ENCODE measurements around the gene COLGALT1. TPM values are rescaled to one million over a fixed set of nuclear protein-coding genes. Genes with fewer than 3 reads are reported as not detected.
"Not testable (repeated sequence)": the region's sequence is repeated elsewhere in the genome, so short reads cannot be mapped to it uniquely, and the experiment has no call there.

Gene COLGALT1
- 57.9 and 60.7 TPM in 2 replicates for total RNA-seq

- DNase-seq (ENCODE audit: low read depth in 2 of 2) = peak; percentile 76 to 98
Measured at GRCh38 chr19:17555480-17555928, at the start of gene COLGALT1. Gene COLGALT1, plus strand, starts transcription at chr19:17555649. Its CDS starts 65 bp downstream, at chr19:17555714.

- no peak for DNase-seq (ENCODE audit: low read depth in 2 of 2)
Measured at GRCh38 chr19:17506745-17507144, 48.7 kb upstream of the COLGALT1 start.

DNA sequence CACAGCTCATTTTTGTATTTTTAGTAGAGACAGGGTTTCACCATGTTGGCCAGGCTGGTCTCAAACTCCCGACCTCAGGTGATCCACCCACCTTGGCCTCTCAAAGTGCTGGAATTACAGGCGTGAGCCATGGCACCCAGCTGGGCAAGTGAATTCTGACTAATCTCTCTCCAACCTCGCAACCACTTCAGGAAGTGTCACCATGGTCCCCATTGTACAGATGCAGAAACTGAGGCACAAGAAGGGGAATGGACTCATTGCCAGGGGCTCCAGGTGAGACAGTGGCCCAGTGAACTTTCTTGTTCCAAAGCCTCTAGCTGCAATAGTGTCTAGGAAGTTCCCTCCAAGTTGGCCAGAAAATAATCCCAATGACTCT, 46.9 kb upstream of the COLGALT1 start:
- not testable (repeated sequence) for DNase-seq (ENCODE audit: low read depth in 2 of 2)

DNA sequence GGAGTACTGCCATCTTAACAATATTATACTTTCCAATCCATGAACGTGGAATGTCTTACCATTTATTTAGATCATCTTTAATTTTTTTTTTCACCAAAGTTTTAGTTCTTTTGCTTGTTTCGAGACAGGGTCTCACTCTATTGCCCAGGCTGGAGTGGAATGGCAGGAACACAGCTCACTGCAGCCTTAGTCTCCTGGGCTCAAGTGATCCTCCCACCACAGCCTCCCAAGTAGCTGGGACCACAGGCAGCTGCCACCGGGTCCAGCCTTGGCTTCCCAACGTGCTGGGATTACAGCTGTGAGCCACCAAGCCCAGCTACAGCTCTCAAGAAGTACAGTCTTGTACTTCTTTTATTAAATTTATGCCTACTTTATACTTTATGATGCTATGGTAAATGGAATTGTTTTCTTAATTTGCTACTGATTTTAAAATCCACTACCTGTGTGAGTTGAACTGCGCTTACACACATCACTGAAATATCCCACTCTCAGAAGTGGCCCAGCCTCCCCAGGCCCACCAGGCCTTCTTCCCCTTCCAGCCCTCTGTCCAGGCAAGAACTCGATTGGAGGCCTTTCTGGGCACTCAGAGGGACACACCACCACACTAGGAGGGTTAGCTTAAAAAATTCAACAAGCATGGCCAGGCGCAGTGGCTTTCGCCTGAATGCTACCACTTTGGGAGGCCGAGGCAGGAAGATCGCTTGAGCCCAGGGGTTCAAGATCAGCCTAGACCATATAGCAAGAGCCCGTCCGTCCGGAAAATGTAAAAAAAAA, 45.0 kb upstream of the COLGALT1 start:
- peak in 1 of 2 donors; percentile 19 for DNase-seq (ENCODE audit: low read depth in 2 of 2)

GRCh38 chr19:17511724-17512573, 43.5 kb upstream of the COLGALT1 start:
- peak; percentile 68 to 88 for DNase-seq (ENCODE audit: low read depth in 2 of 2)

GRCh38 chr19:17512574-17512939, 42.9 kb upstream of the COLGALT1 start:
- no peak for DNase-seq (ENCODE audit: low read depth in 2 of 2)

DNA sequence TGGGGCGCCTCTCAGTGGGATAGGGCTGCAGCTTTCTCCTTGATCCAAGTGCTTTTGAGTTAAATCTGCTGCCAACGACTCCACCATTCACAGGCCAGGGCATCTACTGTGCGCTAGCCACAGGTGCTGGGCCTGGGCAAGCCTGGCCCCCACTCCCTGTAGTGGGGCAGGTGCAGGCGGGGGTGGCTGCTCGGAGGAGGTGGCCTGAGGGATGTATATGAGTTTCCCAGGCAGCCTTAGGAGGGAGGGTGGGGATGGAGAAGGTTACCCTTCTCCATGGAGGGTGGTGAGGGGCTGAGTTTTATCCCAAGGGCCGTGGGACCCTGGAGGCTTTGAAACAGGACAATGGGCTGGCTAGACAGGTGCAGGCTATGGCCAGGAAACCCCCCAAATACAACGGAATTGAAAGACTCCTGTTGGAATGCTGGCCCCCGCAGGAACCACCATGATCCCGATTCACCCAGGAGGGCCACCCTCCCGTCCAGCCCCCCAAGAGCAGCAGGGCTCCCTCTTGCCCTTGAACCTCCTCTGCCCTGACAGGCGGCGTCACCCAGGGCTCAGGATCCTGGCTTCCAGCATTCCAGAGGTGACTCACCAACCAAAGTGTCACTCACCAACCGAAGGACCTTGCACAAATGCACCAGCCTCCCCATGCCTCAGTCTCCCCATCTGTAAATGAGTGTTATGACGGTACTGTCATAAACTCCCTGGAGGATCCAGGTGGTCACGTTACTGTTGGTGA, 39.9 kb upstream of the COLGALT1 start:
- DNase-seq (ENCODE audit: low read depth in 2 of 2) = no peak

DNA sequence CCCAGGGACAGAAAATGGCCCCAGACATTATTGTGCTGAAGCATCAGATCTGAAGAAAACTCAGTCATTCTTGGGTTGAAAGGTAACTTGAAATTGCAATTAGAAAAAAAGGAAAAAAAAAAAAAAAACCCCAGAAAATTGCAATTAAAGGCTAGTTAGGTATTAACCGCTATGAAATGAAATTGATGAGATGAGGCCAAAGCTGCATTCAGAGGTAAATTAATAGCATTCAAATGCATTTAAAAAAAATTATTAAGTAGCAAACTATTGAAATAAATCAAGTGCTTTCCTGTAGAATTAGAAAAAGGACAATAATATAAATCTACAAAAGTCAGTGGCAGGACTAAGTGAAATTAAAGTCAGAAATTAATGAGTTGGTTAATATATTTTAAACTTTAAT, 37.6 kb upstream of the COLGALT1 start:
- DNase-seq (ENCODE audit: low read depth in 2 of 2) = peak in 1 of 2 donors; percentile 19

- DNase-seq (ENCODE audit: low read depth in 2 of 2) = not testable (repeated sequence)
Measured at GRCh38 chr19:17518654-17519053, 36.8 kb upstream of the COLGALT1 start.

DNA sequence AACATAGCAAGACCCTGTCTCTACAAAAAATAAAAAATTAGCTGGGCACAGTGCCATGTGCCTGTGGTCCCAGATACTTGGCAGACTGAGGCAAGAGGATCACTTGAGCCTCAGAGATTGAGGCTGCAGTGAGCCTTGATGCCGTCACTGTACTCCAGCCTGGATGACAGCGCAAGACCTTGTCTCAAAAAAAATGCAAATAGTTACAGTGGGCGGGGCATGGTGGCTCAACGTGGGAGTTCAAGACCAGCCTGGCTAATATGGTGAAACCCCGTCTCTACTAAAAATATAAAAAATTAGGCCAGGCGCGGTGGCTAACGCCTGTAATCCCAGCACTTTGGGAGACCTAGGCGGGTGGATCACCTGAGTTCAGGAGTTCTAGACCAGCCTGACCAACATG, 35.5 kb upstream of the COLGALT1 start:
- DNase-seq (ENCODE audit: low read depth in 2 of 2) = no peak

DNA sequence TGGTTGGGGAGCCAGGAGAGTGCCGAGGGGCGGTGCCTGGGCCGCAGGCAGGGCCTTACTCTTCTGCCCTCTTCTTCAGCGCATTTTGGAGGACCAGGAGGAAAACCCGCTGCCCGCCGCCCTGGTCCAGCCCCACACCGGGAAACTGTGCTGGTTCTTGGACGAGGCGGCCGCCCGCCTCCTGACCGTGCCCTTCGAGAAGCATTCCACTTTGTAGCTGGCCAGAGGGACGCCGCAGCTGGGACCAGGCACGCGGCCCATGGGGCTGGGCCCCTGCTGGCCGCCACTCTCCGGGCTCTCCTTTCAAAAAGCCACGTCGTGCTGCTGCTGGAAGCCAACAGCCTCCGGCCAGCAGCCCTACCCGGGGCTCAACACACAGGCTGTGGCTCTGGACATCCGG, 34.6 kb upstream of the COLGALT1 start:
- no peak for DNase-seq (ENCODE audit: low read depth in 2 of 2)

DNA sequence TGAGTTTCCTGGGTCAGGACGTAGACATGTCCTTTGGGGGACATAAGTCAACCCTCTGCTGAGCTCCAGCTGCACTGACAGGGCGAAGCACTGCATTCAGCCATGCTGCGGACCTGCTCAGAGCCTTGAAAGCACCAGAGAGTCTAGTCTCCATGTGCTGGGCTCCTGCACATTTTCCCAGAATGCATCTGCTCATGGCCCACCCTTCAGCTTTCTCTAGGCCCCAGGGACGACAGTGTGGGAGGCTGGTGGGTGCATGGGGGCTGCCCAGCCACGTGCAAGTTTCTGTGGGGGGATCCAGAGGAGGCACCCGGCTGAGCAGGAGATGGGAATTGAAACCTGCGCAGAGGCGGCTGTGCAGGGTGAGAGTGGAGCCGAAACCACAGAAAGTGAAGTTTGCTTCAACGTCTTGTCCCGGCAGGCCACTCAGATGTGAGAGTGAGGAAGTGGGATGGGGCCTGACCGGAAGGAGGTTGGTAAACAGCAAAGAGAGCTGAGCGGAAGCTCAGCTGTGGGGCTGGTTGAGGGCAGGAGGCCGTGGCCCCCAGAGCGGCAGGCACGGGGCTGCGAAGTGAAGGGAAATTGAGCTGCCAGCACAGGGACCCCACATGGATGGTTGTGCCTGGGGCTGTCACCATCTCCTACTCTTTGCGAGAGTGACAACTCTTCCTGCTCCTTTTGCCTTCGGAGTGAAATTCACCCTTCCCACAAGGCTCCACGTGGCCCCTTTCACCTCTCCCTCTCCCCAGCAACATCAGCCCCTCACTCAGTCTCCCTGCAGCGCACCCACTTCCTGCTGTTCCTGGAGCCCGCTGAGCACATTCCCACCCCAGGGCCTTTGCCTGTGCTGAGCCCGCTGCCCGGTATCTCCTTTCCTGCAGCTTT, 32.2 kb upstream of the COLGALT1 start:
- peak in 1 of 2 donors; percentile 18 for DNase-seq (ENCODE audit: low read depth in 2 of 2)

DNA sequence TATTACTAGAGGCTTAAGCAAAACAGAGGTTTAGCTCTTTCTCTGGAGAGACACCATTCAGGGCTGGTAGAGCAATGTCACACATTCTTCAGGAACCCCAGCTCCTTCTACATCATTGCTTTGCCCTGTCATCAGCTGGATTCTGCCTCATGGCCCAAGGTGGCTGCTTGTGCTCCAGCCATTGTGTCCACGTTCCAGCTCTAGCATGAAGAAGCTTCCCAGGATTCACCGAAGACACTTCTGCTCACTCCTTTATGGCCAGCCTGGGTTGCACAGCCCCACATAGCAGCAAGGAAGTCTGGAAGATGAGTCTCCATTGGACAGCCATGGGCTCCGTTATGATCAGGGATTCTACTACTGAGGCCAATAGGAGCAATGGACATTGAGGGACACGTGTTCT, 30.8 kb upstream of the COLGALT1 start:
- no peak for DNase-seq (ENCODE audit: low read depth in 2 of 2)

DNA sequence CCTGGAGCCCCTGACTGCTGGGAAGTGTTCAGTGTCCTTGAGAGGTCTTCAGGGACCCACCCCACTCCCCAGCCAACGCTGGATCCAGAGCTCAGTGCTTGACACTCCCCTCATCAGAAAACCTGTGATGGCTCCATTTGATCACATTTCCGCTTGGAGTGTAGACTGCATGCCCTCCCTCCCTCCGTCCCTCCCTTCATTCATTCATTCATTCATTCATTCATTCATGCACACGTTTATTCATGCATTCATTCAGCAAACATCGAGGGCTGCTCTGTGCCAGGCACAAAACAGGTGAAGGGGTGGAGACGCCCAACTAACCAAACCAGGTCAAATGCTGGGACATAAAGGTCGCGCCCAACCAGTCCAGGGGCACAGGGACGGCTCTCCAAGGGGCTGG, 30.3 kb upstream of the COLGALT1 start:
- DNase-seq (ENCODE audit: low read depth in 2 of 2) = no peak

GRCh38 chr19:17526922-17527321, 28.5 kb upstream of the COLGALT1 start:
- no peak for DNase-seq (ENCODE audit: low read depth in 2 of 2)

DNA sequence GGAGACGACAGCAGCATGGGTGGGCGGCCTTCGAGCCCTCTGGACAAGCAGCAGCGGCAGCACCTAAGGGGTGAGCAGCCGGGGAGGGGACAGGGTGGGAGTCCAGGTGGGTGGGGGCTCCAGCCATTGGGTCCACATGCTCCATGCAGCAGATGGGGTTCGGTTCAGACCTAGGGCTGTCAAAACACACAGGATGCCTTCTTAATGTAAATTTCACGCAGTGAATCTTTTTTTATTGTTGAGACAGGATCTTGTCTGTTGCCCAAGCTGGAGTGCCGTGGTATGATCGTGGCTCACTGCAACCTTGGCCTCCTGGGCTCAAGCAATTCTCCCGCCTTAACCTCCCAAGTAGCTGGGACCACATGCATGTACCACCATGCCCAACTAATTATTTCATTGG, 28.1 kb upstream of the COLGALT1 start:
- DNase-seq (ENCODE audit: low read depth in 2 of 2) = no peak

DNA sequence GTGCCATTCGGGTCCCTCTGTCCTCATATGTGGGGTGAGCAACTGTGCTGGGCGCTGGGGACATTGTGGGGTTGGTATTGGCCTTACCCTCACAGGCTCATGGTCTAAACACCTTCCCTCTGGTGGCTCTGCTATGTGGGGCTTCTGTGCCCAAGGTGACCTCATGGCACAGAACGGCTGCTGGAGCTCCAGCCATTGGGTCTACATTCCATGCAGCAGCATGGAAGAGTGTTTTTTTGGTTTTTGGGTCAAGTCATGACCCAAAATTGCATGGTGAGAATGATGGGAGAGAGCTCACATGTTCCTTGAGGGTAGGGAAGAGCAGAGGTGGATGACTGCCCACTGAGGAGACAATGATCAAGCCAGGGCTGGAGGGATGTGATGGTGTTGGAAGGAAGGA, 26.8 kb upstream of the COLGALT1 start:
- DNase-seq (ENCODE audit: low read depth in 2 of 2) = no peak

DNA sequence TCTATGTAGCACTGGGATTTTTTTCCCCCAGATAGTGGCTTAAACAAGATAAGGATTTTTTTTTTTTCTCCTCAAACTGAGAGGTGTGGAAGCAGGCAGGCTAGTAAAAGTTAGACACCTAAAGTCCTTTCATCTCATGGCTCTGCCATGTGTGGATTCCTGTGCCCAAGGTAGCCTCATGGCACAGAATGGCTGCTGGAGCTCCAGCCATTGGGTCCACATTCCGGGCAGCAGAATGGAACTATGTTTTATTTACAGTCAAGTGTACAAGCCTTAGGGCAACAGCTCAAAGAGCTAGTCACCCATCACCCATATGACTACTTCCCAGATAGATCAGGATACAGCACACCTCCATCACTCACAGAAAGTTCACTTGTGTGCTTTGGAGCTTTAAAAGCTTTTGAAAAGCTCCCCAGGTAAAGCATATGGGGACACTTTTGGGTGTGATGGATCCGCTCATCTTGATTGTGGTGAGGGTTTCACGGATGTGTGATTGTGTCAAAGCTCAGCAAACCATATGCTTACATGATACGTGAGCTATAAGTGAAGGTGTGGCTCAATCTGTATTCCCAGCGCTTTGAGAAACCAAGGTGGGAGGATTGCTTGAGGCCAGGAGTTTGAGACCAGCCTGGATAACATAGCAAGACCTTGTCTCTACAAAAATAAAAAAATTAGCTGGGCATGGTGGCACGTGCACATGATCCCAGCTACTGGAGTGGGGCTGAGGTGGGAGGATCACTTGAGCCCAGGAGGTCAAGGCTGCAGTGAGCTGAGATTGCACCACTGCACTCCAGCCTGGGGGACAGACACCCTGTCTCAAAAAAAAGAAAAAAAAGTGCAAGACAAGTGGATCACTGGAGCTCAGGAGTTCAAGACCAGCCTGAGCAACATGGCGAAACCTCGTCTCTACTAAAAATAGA, 25.9 kb upstream of the COLGALT1 start:
- no peak for DNase-seq (ENCODE audit: low read depth in 2 of 2)

DNA sequence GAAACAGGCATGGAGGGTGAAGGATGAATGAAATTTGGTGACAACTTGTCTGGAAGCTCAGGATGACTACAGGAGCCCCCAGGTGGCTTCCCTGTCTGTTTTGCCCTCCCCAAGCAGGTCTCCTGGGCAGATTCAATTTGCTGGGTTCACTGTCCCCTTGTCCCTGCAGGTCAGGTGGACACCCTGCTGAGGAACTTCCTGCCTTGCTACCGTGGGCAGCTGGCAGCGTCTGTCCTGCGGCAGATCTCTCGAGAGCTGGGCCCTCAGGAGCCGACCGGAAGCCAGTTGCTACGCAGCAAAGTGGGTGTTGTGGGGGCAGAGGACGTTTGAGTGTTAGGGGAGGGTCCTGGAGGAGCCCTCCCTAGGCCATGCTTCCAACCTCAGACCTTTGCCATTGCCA, 24.9 kb upstream of the COLGALT1 start:
- DNase-seq (ENCODE audit: low read depth in 2 of 2) = no peak

GRCh38 chr19:17532116-17532515, 23.3 kb upstream of the COLGALT1 start:
- no peak for DNase-seq (ENCODE audit: low read depth in 2 of 2)

All from dermis microvascular lymphatic vessel endothelial cell (primary cell).